Uterus (tissue), 4 donors: ENCODE measurements around the gene LYSMD3. TPM values are rescaled to one million over a fixed set of nuclear protein-coding genes. Genes with fewer than 3 reads are reported as not detected.

Experiments used
- DNase-seq, 2 donors: peaks; one replicate each; pipeline ENCODE4 v3.0.0-alpha.2; 2019 to 2020
- H3K27ac ChIP-seq, 2 donors: fragments of 200-600 bp; sonication (generic); 1 replicate in 1 of 2; 2 replicates in 1 of 2; pipeline ENCODE4 v1.5.1; 2016 to 2018
- H3K27me3 ChIP-seq, 2 donors: fragments of 200-600 bp; sonication (generic); one replicate each; pipeline ENCODE4 v1.5.1; 2018 to 2019; ENCODE audit warnings: control low read depth in 1 of 2
- H3K36me3 ChIP-seq, 2 donors: fragments of 200-600 bp; sonication (generic); one replicate each; pipeline ENCODE4 v1.5.1; 2019; ENCODE audit warnings: control low read depth in 1 of 2
- H3K4me1 ChIP-seq, 2 donors: fragments of 200-600 bp; sonication (generic); one replicate each; pipeline ENCODE4 v1.5.1; 2018 to 2019; ENCODE audit warnings: control low read depth in 1 of 2
- H3K4me3 ChIP-seq, 2 donors: fragments of 200-600 bp; sonication (generic); 1 replicate in 1 of 2; 2 replicates in 1 of 2; pipeline ENCODE4 v1.5.1; 2018 to 2019; ENCODE audit warnings: mild to moderate bottlenecking in 1 of 2
- H3K9me3 ChIP-seq, 2 donors: fragments of 200-600 bp; sonication (generic); one replicate each; pipeline ENCODE4 v1.5.1; 2019; ENCODE audit warnings: control low read depth in 1 of 2
- CTCF ChIP-seq, 4 experiments: fragments of 200-600 bp in 2 of 4; fragments of 450-650 bp in 2 of 4; sonication (generic) in 2 of 4; IDR thresholded peaks; one replicate each; pipeline ENCODE4 v1.5.1; 2016 to 2019; ENCODE audit warnings: antibody characterized with exemption in 4 of 4, mild to moderate bottlenecking in 2 of 4, moderate library complexity in 1 of 4
- POLR2A ChIP-seq, 2 donors: fragments of 450-650 bp; IDR thresholded peaks; one replicate each; pipeline ENCODE4 v1.6.1; 2016; ENCODE audit warnings: antibody characterized with exemption in 2 of 2, mild to moderate bottlenecking in 1 of 2, moderate library complexity in 1 of 2
- intact Hi-C: fragments of 100-400 bp; cut with DNase I; formaldehyde crosslinking; loops from one replicate; pipeline ENCODE4 v1.15.1; 2023; ENCODE audit warnings: low total_unique reads
- total RNA-seq, 4 donors: library from RNA; depleted of rRNA in 3 of 4; stranded (reverse); fragments of >200 nt in 3 of 4; gene quantifications; one replicate each; pipeline versions ENCODE4 v1.1.0 to v1.2.4, GENCODE V29; 2014 to 2023
- donor health status: DM: yes; HTN: yes; CAD: no.

Gene LYSMD3
- total RNA-seq, 4 donors from 2014 or later = 11.5 to 50.3 (median 26.9) TPM

- Histone ChIP-seq H3K4me3 (no peak overlapping the region), H3K27ac (no peak overlapping the region), H3K9me3 (no peaks in the 10 kb centered on the region), H3K27me3 (peaks cover 0 to 10% of the 10 kb centered on the region in 2 donors), H3K36me3 (no peaks in the 10 kb centered on the region), H3K4me1 (no peaks in the 10 kb centered on the region)
- no peak for TF ChIP-seq POLR2A (IDR thresholded peaks at IDR 0.05)
- no peak for TF ChIP-seq CTCF (IDR thresholded peaks at IDR 0.05)
- intact Hi-C loops = no loop called here
- DNase-seq = no peak
Measured at GRCh38 chr5:90548069-90548593, 18.7 kb upstream of the LYSMD3 start.

GRCh38 chr5:90547072-90547536, 17.7 kb upstream of the LYSMD3 start:
- Histone ChIP-seq H3K36me3 (no peaks in the 10 kb centered on the region), H3K4me1 (no peaks in the 10 kb centered on the region), H3K4me3 (no peak overlapping the region), H3K9me3 (no peaks in the 10 kb centered on the region), H3K27ac (no peak overlapping the region), H3K27me3 (peaks cover 0 to 10% of the 10 kb centered on the region in 2 donors)
- intact Hi-C loops = no loop called here
- no peak for DNase-seq
- no peak for TF ChIP-seq POLR2A (IDR thresholded peaks at IDR 0.05)
- TF ChIP-seq CTCF (IDR thresholded peaks at IDR 0.05) = no peak

GRCh38 chr5:90546216-90546837, 16.9 kb upstream of the LYSMD3 start:
- intact Hi-C loops = no loop called here

GRCh38 chr5:90545511-90545910, 16.1 kb upstream of the LYSMD3 start:
- TF ChIP-seq POLR2A (IDR thresholded peaks at IDR 0.05) (no peak), CTCF (IDR thresholded peaks at IDR 0.05) (no peak)
- Histone ChIP-seq H3K4me1 (no peaks in the 10 kb centered on the region), H3K27ac (no peak overlapping the region), H3K36me3 (no peaks in the 10 kb centered on the region), H3K27me3 (peaks cover 0 to 10% of the 10 kb centered on the region in 2 donors), H3K4me3 (no peak overlapping the region), H3K9me3 (no peaks in the 10 kb centered on the region)
- no peak for DNase-seq
- intact Hi-C loops = no loop called here

More at GRCh38 chr5:90546216-90546837, 16.9 kb upstream of the LYSMD3 start:
- Histone ChIP-seq H3K4me3 (no peak overlapping the region), H3K4me1 (no peaks in the 10 kb centered on the region), H3K9me3 (no peaks in the 10 kb centered on the region), H3K27me3 (peaks cover 0 to 10% of the 10 kb centered on the region in 2 donors), H3K36me3 (no peaks in the 10 kb centered on the region), H3K27ac (no peak overlapping the region)
- TF ChIP-seq POLR2A (IDR thresholded peaks at IDR 0.05) (no peak), CTCF (IDR thresholded peaks at IDR 0.05) (no peak)
- no peak for DNase-seq

- intact Hi-C loops = no loop called here
- no peaks in the 10 kb centered on the region for H3K36me3 ChIP-seq
- H3K27ac ChIP-seq = no peak overlapping the region
- DNase-seq = no peak
- no peak overlapping the region for H3K4me3 ChIP-seq
- H3K9me3 ChIP-seq = no peaks in the 10 kb centered on the region
- H3K27me3 ChIP-seq = peaks cover 0 to 3% of the 10 kb centered on the region in 2 donors
- no peaks in the 10 kb centered on the region for H3K4me1 ChIP-seq
- TF ChIP-seq POLR2A (IDR thresholded peaks at IDR 0.05) (no peak), CTCF (IDR thresholded peaks at IDR 0.05) (no peak)
Measured at GRCh38 chr5:90542827-90543519, 13.6 kb upstream of the LYSMD3 start.
